ENCODE measurements around the gene CDH4. TPM values are rescaled to one million over a fixed set of nuclear protein-coding genes. Genes with fewer than 3 reads are reported as not detected.
A peak's percentile ranks its signal among the peaks of the same experiment; 100 is the strongest.

The CDH4 gene
- total RNA-seq, 1 donor from 2014 or later = 0.06 TPM

DNA sequence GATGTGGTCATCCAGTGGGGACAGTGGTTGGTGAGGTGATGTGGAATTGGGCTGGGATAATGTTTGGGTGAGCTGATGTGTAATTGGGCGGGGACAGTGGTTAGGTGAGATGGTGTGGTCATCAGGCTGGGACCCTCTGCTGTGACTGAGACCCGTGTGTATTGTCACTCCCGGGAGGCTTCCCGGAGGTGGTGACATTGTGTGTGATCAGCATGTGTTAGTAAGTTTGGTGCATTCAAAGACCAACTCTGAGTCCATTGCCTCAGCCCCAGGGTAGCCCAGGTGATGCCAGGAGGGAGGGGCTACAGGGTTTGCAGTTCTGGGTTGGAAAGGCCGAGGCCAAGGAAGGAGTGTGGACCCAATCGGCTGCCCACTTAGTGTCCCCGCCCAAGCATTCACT, 438.1 kb downstream of the CDH4 start:
- Histone ChIP-seq H3K27ac (no peak overlapping the region), H3K36me3 (no peaks in the 10 kb centered on the region), H3K27me3 (ENCODE audit: low read depth) (peaks cover 14% of the 10 kb centered on the region), H3K4me1 (no peaks in the 10 kb centered on the region), H3K4me3 (no peak overlapping the region), H3K9me3 (no peaks in the 10 kb centered on the region)
- DNase-seq (peak; percentile 14), ATAC-seq (no peak)
- TF ChIP-seq, protein P1, sequence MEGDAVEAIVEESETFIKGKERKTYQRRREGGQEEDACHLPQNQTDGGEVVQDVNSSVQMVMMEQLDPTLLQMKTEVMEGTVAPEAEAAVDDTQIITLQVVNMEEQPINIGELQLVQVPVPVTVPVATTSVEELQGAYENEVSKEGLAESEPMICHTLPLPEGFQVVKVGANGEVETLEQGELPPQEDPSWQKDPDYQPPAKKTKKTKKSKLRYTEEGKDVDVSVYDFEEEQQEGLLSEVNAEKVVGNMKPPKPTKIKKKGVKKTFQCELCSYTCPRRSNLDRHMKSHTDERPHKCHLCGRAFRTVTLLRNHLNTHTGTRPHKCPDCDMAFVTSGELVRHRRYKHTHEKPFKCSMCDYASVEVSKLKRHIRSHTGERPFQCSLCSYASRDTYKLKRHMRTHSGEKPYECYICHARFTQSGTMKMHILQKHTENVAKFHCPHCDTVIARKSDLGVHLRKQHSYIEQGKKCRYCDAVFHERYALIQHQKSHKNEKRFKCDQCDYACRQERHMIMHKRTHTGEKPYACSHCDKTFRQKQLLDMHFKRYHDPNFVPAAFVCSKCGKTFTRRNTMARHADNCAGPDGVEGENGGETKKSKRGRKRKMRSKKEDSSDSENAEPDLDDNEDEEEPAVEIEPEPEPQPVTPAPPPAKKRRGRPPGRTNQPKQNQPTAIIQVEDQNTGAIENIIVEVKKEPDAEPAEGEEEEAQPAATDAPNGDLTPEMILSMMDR (IDR thresholded peaks at IDR 0.05) = no peak
- intact Hi-C loops (cut with DNase I) = no loop called here

DNA sequence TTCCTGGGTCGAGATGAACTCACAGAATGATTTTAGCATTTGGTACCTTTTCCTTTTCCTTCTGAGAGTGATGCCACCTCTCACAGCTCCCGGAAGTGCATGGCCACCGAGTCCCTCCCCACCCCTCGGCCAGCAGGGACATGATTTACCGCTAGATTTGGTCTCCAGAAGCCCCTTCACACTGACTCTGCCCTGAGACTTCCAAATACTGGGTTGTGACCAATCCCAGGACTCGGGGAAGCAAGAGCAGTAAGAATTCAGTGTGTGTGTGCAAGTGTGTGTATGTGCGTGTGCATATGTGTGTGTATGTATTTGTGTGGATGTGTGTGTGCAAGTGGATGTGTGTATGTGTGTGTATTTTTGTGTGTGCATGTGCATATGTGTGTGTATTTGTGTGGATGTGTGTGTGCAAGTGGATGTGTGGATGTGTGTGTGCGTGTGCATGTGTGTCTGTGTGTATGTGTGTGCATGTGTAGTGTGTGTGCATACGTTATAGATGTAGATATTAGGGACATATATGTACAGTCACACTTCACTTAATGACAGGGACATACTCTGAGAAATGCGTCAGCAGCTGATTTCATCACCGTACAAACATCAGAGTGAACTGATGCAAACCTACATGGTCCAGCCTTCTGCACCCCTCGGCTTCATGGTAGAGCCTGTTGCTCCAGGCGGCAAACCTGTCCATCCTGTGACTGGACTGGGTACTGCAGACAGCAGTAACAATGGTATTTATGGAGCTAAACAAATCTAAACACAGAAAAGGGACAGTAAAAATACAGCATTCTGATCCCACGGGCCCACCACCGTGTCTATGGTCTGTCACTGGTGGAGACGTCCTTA, 439.2 kb downstream of the CDH4 start:
- no peaks in the 10 kb centered on the region for H3K36me3 ChIP-seq
- intact Hi-C loops (cut with DNase I) = no loop called here
- H3K27ac ChIP-seq = no peak overlapping the region
- TF ChIP-seq, protein P1 (IDR thresholded peaks at IDR 0.05) = no peak
- peaks cover 16% of the 10 kb centered on the region for H3K27me3 ChIP-seq (ENCODE audit: low read depth)
- H3K4me3 ChIP-seq = no peak overlapping the region
- no peaks in the 10 kb centered on the region for H3K4me1 ChIP-seq
- ATAC-seq (no peak), DNase-seq (peak; percentile 13)
- no peaks in the 10 kb centered on the region for H3K9me3 ChIP-seq

DNA sequence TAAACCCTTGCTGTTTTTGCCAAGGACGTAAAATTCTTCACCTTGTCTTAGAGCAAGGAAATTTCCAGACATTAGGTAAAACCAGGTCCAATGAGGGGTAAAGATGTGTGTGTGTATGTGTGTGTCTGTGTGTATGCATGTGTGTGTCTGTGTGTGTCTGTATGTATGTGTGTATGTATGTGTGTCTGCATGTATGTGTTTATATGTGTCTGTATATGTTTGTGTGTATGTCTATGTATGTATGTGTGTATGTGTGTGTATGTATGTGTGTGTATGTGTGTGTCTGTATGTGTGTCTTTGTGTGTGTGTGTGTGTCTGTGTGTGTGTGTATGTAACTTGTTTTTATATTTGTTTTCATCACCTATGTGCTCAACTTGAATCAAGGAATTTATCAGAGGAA, 439.9 kb downstream of the CDH4 start:
- DNase-seq = no peak
- H3K27ac ChIP-seq = no peak overlapping the region
- no peaks in the 10 kb centered on the region for H3K9me3 ChIP-seq
- H3K36me3 ChIP-seq = no peaks in the 10 kb centered on the region
- no peak overlapping the region for H3K4me3 ChIP-seq
- no peaks in the 10 kb centered on the region for H3K4me1 ChIP-seq
- ATAC-seq = no peak
- intact Hi-C loops (cut with DNase I) = no loop called here
- peaks cover 16% of the 10 kb centered on the region for H3K27me3 ChIP-seq (ENCODE audit: low read depth)
- TF ChIP-seq, protein P1 (IDR thresholded peaks at IDR 0.05) = no peak

DNA sequence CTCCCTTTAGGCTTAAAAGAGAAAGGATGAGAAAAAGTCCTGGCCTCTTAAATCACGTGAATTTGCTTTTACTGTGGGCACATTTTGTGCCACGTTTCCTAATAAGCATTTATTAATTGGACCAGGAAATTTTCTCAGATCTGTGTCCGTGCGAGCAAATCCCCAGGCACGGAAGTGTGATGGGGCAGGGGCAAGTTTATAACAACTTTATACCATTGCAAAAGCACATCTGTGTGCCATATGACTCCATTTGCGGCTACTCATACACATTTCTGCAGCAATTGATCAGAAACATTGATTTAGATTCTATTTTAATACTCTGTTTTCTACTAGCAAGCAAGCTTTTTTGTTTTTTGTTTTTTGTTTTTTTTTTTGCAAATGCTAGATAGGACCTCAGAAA, 440.4 kb downstream of the CDH4 start:
- DNase-seq (no peak), ATAC-seq (no peak)
- TF ChIP-seq, protein P1 (IDR thresholded peaks at IDR 0.05) = no peak
- H3K36me3 ChIP-seq = no peaks in the 10 kb centered on the region
- intact Hi-C loops (cut with DNase I) = no loop called here
- no peaks in the 10 kb centered on the region for H3K4me1 ChIP-seq
- no peak overlapping the region for H3K4me3 ChIP-seq
- no peak overlapping the region for H3K27ac ChIP-seq
- no peaks in the 10 kb centered on the region for H3K9me3 ChIP-seq
- peaks cover 13% of the 10 kb centered on the region for H3K27me3 ChIP-seq (ENCODE audit: low read depth)

DNA sequence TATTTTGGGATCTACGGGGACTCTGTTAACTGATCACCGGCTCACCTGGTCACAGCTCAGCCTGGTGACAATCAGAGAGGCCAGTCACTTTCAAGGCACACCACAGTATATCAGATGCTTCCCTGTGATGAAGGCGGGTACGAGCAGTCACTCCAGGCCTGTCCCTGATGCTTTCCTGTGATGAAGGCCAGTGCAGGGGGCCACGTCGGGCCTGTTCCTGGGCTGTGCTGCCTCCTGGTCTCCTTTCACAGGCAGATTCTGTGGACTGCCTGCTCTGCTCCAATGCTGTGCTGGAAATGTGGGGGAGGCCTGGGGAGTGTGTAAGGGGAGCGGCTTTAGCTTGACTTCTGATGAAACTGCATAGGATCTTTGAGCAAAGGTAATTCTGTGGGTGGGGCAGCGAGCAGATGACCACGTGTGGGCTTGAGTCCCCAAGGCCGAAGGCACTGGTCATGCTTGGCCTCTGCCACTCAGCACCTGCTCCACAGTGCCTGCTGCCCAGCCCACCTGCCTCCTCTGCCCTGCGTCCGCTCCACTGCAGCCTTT, 441.1 kb downstream of the CDH4 start:
- Histone ChIP-seq H3K27me3 (ENCODE audit: low read depth) (peaks cover 12% of the 10 kb centered on the region), H3K9me3 (no peaks in the 10 kb centered on the region), H3K4me1 (no peaks in the 10 kb centered on the region), H3K36me3 (no peaks in the 10 kb centered on the region), H3K27ac (no peak overlapping the region), H3K4me3 (no peak overlapping the region)
- ATAC-seq = no peak
- intact Hi-C loops (cut with DNase I) = no loop called here
- peak; percentile 16 for DNase-seq
- TF ChIP-seq, protein P1 (IDR thresholded peaks at IDR 0.05) = no peak
